Mammary epithelial cell (primary cell): Measurements from ENCODE around the gene RAX2.

ENCODE experiments used
- EZH2 ChIP-seq: IDR thresholded peaks from 2 replicates; pipeline ENCODE4 v1.6.1; 2012; ENCODE audit warnings: low read length, inconsistent platforms, borderline replicate concordance
- TF ChIP-seq, protein P1 (sequence below), 2 donors: IDR thresholded peaks in 1 of 2; conservative IDR thresholded peaks in 1 of 2; 2 replicates each; pipeline ENCODE4 v1.5.1; 2011 to 2012; ENCODE audit warnings: inconsistent platforms in 2 of 2, low read length in 2 of 2, mild to moderate bottlenecking in 2 of 2, control low read depth in 1 of 2, low read depth in 1 of 2; ENCODE audit not compliant: insufficient read depth in 1 of 2; ENCODE audit errors: extremely low read depth in 1 of 2

DNA sequence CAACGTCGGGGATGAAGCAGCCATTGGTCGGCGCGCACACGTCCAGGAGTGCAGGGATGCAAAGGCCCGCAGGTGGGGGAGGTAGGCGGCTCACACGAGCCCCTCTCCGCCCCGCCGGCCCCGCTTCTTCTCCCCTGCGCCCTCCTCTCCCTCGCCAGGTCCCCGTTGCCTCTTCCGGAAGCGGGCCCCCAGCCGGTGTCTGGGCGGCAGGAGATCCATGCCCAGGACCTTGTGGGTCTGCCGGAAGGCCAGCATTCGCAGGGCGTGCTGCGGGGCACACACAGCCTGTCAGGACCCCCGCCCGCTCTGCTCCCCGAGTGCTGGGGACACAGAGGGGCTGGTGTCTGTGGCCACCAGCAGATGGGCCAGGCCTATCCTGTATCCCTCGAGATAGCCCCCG, 33.8 kb upstream of the RAX2 start:
- TF ChIP-seq, protein P1, sequence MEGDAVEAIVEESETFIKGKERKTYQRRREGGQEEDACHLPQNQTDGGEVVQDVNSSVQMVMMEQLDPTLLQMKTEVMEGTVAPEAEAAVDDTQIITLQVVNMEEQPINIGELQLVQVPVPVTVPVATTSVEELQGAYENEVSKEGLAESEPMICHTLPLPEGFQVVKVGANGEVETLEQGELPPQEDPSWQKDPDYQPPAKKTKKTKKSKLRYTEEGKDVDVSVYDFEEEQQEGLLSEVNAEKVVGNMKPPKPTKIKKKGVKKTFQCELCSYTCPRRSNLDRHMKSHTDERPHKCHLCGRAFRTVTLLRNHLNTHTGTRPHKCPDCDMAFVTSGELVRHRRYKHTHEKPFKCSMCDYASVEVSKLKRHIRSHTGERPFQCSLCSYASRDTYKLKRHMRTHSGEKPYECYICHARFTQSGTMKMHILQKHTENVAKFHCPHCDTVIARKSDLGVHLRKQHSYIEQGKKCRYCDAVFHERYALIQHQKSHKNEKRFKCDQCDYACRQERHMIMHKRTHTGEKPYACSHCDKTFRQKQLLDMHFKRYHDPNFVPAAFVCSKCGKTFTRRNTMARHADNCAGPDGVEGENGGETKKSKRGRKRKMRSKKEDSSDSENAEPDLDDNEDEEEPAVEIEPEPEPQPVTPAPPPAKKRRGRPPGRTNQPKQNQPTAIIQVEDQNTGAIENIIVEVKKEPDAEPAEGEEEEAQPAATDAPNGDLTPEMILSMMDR (conservative IDR thresholded peaks at IDR 0.05 in 1 of 2, IDR thresholded peaks at IDR 0.05 in 1 of 2; ENCODE audit: extremely low read depth in 1 of 2, insufficient read depth in 1 of 2, low read depth in 1 of 2, low read length in 2 of 2), result no peak
- no peak for TF ChIP-seq EZH2
